ENCODE data around the gene ATG7. TPM values are rescaled to one million over a fixed set of nuclear protein-coding genes. Genes with fewer than 3 reads are reported as not detected.
"Not testable (repeated sequence)": the region's sequence is repeated elsewhere in the genome, so short reads cannot be mapped to it uniquely, and the experiment has no call there.

The ATG7 gene
- total RNA-seq, 1 donor from 2014 or later, result 31.3 TPM

DNA sequence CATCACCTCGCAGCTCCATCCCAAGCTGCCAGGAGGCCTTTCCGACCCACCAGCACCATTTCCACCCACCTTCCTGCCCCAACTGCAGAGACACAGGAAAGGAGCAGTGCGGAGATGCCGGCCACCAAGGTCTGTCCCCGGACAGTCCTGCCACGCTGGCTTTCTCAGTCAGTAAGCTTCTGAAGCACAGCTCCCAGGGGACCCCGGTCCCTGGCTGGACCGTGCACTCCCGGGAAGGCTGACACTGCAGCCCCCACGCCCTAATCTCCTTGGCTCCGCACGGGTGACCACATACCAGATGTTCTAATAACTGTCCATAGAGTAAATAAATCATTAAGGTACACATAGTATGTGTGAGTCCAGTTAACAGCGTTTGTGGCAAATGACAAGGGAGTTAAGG is 298.1 kb downstream of the ATG7 start:
- DNase-seq (ENCODE audit: low read depth), result no peak
- Histone ChIP-seq H3K36me3 (ENCODE audit: control insufficient read depth, insufficient read depth, low read length) (peaks cover 3% of the 10 kb centered on the region), H3K27me3 (ENCODE audit: control insufficient read depth, insufficient read depth, low read length) (no peaks in the 10 kb centered on the region), H3K4me3 (ENCODE audit: low read depth, low read length) (no peak overlapping the region)
- TF ChIP-seq, protein P1, sequence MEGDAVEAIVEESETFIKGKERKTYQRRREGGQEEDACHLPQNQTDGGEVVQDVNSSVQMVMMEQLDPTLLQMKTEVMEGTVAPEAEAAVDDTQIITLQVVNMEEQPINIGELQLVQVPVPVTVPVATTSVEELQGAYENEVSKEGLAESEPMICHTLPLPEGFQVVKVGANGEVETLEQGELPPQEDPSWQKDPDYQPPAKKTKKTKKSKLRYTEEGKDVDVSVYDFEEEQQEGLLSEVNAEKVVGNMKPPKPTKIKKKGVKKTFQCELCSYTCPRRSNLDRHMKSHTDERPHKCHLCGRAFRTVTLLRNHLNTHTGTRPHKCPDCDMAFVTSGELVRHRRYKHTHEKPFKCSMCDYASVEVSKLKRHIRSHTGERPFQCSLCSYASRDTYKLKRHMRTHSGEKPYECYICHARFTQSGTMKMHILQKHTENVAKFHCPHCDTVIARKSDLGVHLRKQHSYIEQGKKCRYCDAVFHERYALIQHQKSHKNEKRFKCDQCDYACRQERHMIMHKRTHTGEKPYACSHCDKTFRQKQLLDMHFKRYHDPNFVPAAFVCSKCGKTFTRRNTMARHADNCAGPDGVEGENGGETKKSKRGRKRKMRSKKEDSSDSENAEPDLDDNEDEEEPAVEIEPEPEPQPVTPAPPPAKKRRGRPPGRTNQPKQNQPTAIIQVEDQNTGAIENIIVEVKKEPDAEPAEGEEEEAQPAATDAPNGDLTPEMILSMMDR (IDR thresholded peaks at IDR 0.05; ENCODE audit: insufficient read depth, low read length, poor library complexity, severe bottlenecking), result no peak

DNA sequence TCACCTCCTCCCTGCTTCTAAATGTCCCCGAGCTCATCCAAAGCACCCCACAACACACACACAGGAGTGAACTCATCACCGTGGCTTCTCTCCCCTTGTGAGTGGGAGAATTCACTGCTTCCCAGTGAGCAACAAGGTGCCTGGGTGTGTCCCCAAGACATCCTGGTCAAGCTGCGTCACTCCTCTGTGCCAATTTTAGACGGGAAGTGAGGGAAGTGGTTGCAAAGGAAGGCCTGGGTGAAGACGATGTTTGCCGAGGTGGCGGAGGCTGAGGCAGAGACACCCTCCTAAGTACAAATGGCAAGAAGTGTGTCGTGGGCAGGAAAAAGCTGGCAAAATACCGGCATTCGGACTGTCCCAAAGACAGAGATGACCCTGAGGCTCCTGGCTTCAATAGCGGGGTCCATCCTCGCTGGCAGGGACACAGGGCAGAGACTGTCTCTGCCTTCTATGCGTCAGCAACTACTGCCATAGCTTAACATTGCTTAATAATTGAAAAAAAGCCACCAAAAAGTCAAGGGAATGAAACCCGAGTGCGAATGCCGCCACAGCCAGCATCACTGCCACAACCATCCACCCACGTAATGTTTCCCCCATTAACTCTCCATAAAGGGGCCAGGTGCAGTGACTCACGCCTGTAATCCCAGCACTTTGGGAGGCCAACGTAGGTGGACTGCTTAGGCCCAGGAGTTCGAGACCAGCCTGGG is 298.7 kb downstream of the ATG7 start:
- H3K4me3 ChIP-seq (ENCODE audit: low read depth, low read length), result no peak overlapping the region
- TF ChIP-seq, protein P1 (IDR thresholded peaks at IDR 0.05; ENCODE audit: insufficient read depth, low read length, poor library complexity, severe bottlenecking), result no peak
- no peak for DNase-seq (ENCODE audit: low read depth)
- peaks cover 3% of the 10 kb centered on the region for H3K36me3 ChIP-seq (ENCODE audit: control insufficient read depth, insufficient read depth, low read length)
- H3K27me3 ChIP-seq (ENCODE audit: control insufficient read depth, insufficient read depth, low read length), result no peaks in the 10 kb centered on the region

DNA sequence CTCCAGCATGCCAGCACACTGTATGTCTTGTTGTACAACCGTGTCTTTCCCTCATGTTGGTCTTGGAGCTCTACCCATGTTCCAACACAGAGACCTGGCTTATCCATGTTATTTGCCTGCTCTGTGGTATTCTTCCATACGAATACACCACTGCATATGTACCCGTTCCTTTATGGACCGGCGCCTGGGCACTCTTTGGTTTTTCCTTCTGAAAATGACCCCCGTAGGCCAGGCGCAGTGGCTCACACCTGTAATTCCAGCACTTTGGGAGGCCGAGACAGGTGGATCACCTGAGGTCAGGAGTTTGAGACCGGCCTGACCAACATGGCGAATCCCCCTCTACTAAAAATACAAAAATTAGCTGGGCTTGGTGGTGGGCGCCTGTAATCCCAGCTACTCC is 300.5 kb downstream of the ATG7 start:
- DNase-seq (ENCODE audit: low read depth); H3K36me3 ChIP-seq (ENCODE audit: control insufficient read depth, insufficient read depth, low read length); H3K27me3 ChIP-seq (ENCODE audit: control insufficient read depth, insufficient read depth, low read length); H3K4me3 ChIP-seq (ENCODE audit: low read depth, low read length): not testable (repeated sequence)

DNA sequence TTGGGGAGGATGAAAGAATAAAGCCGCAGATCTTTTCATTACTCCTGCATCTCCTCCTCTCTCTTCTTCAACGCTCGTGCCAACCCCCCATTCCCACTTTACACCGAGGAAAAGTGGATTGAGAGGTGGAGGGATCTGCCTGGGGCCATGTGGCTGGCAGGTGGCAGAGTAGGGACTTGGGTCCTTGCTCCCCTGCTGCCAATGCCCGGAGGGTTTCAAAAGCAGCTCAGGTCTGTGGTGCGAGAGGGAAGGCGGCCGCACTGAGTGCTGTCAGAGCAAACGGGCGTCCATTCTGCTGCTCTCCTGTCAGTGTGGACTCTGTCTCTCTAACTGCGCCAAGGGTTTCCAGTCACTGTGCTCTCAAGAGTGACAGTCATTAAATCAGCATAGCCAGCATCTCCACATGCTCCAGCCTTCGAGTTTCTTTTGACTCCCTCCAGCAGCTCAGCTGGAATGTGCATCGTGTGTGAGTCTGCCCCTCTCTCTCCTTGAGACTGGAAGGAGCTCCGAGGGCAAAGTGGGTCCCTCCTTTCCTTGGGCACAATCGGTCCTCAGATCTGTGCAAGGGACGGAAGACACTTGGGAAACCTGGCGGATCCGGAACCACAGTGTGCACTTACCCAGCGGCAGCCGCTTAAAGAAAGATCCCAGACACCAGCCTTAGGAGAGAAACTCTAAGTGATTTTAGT is 302.9 kb downstream of the ATG7 start:
- Histone ChIP-seq H3K36me3 (ENCODE audit: control insufficient read depth, insufficient read depth, low read length) (peaks cover 2% of the 10 kb centered on the region), H3K4me3 (ENCODE audit: low read depth, low read length) (no peak overlapping the region), H3K27me3 (ENCODE audit: control insufficient read depth, insufficient read depth, low read length) (no peaks in the 10 kb centered on the region)
- DNase-seq (ENCODE audit: low read depth), result no peak
- TF ChIP-seq, protein P1 (IDR thresholded peaks at IDR 0.05; ENCODE audit: insufficient read depth, low read length, poor library complexity, severe bottlenecking), result no peak

DNA sequence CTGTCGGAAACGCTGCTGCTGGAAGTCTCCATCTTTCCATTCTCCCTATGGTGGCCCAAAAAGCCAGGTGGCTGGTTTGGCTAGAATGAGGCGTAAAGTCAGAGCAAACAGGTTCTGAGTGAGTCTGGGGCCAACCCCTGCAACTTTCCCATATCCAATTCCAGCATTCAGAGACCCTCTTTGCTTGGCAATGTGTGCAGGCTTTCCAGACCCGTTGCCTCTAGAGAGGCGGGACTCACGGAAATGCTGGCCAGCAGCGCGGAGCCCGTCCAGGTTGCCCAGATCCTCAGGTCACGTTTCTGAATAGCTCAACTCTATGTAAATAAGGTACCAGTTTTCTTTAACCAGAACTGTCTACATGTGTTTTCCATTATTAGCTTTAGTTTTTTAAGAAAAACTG is 303.5 kb downstream of the ATG7 start:
- Histone ChIP-seq H3K36me3 (ENCODE audit: control insufficient read depth, insufficient read depth, low read length) (peaks cover 2% of the 10 kb centered on the region), H3K27me3 (ENCODE audit: control insufficient read depth, insufficient read depth, low read length) (no peaks in the 10 kb centered on the region), H3K4me3 (ENCODE audit: low read depth, low read length) (no peak overlapping the region)
- TF ChIP-seq, protein P1 (IDR thresholded peaks at IDR 0.05; ENCODE audit: insufficient read depth, low read length, poor library complexity, severe bottlenecking), result no peak
- DNase-seq (ENCODE audit: low read depth), result no peak

DNA sequence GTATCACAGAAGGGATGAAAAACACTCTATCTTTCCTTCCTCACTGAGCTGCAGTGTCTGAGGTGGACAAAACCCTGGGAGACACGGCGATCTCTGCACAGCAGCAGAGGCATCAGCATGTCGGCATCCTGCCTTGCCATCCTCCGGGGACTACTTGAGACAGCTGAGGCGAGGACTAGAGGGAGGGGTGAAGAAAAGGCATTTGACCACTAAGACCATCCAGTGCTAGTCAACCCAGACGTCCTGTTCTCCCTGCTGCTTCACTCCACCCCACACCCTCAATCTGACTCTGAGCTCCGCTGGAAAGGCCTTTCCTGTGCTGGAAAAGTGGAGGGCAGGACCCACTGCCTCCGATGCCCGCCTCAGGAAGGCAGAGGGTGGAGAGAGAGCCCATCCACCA is 304.3 kb downstream of the ATG7 start:
- no peaks in the 10 kb centered on the region for H3K27me3 ChIP-seq (ENCODE audit: control insufficient read depth, insufficient read depth, low read length)
- no peak for DNase-seq (ENCODE audit: low read depth)
- no peak overlapping the region for H3K4me3 ChIP-seq (ENCODE audit: low read depth, low read length)
- peaks cover 2% of the 10 kb centered on the region for H3K36me3 ChIP-seq (ENCODE audit: control insufficient read depth, insufficient read depth, low read length)
- TF ChIP-seq, protein P1 (IDR thresholded peaks at IDR 0.05; ENCODE audit: insufficient read depth, low read length, poor library complexity, severe bottlenecking), result no peak

Data from kidney epithelial cell (primary cell).